ENCODE data around the gene CBY2. TPM values are rescaled to one million over a fixed set of nuclear protein-coding genes. Genes with fewer than 3 reads are reported as not detected.

Gene CBY2
- total and polyA plus RNA-seq, 3 donors from 2014 or later, result 34.3 to 115 (median 49.1) TPM

DNA sequence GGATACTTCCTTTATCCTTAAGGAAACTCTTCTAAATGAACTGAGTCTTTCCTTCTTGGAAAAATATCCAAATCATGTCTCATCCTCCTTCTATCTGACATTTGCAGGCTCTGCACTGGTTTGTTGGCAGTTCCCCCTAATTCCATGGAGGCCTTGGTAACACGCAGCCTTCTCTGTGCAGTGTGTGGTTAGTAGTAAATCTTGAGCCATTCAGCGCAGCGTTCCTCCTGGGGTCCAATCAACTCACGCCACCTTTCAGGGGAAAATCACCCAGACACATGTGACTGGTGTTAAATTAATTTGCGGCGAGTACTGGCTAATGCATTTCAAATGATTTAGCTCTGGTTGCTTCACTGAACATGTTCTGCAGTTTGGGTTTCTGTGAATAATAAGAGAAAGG, 21.0 kb upstream of the CBY2 start:
- intact Hi-C loops (cut with DNase I; ENCODE audit: low total_unique reads), result no loop called here
- no peak overlapping the region for H3K27ac ChIP-seq
- 60 to 62% methylated on average over 6 of the region's 6 CpGs for WGBS, 2 donors
- no peaks in the 10 kb centered on the region for H3K27me3 ChIP-seq
- no peak for DNase-seq
- H3K4me1 ChIP-seq, result no peaks in the 10 kb centered on the region
- no peak overlapping the region for H3K4me3 ChIP-seq
- H3K9me3 ChIP-seq, result no peaks in the 10 kb centered on the region
- H3K36me3 ChIP-seq (ENCODE audit: low read depth, missing control alignments), result no peaks in the 10 kb centered on the region
- TF ChIP-seq POLR2A (IDR thresholded peaks at IDR 0.05), result no peak
- TF ChIP-seq, protein P1, sequence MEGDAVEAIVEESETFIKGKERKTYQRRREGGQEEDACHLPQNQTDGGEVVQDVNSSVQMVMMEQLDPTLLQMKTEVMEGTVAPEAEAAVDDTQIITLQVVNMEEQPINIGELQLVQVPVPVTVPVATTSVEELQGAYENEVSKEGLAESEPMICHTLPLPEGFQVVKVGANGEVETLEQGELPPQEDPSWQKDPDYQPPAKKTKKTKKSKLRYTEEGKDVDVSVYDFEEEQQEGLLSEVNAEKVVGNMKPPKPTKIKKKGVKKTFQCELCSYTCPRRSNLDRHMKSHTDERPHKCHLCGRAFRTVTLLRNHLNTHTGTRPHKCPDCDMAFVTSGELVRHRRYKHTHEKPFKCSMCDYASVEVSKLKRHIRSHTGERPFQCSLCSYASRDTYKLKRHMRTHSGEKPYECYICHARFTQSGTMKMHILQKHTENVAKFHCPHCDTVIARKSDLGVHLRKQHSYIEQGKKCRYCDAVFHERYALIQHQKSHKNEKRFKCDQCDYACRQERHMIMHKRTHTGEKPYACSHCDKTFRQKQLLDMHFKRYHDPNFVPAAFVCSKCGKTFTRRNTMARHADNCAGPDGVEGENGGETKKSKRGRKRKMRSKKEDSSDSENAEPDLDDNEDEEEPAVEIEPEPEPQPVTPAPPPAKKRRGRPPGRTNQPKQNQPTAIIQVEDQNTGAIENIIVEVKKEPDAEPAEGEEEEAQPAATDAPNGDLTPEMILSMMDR (IDR thresholded peaks at IDR 0.05), result no peak

DNA sequence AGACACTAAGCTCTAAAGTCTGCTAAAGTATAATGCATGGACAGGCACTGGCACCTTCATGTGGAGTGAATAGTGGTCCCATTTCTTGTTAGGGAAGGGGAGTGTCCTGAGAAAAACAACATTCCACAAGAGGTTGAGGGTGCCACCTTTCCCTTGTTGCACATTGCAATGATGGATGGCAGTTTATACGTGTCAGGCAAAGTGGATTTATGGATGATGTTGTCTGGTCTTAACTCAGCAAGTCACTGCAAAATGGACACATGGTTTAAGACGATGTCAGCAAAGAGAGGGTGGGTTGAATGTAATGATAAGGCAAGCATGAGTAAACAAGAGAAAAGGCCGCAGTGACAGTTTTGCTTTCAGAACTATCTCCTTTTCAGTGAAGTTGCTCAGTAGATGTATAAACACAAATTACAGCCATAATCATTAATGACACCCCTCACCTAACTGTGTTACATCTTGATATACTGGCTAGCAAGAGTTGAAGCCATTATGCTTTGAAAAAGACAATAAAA, 19.6 kb upstream of the CBY2 start:
- Histone ChIP-seq H3K36me3 (ENCODE audit: low read depth, missing control alignments) (no peaks in the 10 kb centered on the region), H3K9me3 (no peaks in the 10 kb centered on the region), H3K27me3 (no peaks in the 10 kb centered on the region), H3K27ac (no peak overlapping the region), H3K4me1 (no peaks in the 10 kb centered on the region), H3K4me3 (no peak overlapping the region)
- DNase-seq, result no peak
- TF ChIP-seq, protein P1 (IDR thresholded peaks at IDR 0.05), result no peak
- no peak for TF ChIP-seq POLR2A (IDR thresholded peaks at IDR 0.05)
- 65 to 71% methylated on average over 3 of the region's 3 CpGs for WGBS, 2 donors
- intact Hi-C loops (cut with DNase I; ENCODE audit: low total_unique reads), result no loop called here

DNA sequence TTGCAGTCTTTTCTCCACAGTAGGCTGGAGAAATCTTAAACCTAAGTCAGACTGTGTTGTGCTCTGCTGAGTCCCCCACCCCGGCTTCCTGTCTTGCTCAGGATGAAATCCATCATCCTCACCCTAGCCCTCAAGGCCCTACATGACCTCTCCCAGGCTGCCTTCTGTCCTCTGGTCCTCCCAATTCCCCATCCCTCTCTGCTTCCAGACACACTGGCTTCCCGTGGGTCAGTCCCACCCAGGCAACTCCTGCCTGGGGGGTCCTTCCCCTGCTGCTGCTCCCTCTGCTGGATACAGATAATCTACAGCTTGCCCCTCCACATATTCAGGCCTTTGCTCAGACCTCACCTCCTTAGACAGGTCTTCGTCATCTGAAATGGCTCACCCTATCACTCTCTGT, 18.4 kb upstream of the CBY2 start:
- 49 to 71% methylated on average over 3 of the region's 3 CpGs for WGBS, 2 donors
- DNase-seq, result no peak
- TF ChIP-seq POLR2A (IDR thresholded peaks at IDR 0.05), result no peak
- TF ChIP-seq, protein P1 (IDR thresholded peaks at IDR 0.05), result no peak
- no peaks in the 10 kb centered on the region for H3K9me3 ChIP-seq
- H3K36me3 ChIP-seq (ENCODE audit: low read depth, missing control alignments), result no peaks in the 10 kb centered on the region
- no peaks in the 10 kb centered on the region for H3K4me1 ChIP-seq
- no peak overlapping the region for H3K4me3 ChIP-seq
- H3K27me3 ChIP-seq, result no peaks in the 10 kb centered on the region
- no peak overlapping the region for H3K27ac ChIP-seq
- intact Hi-C loops (cut with DNase I; ENCODE audit: low total_unique reads), result no loop called here

DNA sequence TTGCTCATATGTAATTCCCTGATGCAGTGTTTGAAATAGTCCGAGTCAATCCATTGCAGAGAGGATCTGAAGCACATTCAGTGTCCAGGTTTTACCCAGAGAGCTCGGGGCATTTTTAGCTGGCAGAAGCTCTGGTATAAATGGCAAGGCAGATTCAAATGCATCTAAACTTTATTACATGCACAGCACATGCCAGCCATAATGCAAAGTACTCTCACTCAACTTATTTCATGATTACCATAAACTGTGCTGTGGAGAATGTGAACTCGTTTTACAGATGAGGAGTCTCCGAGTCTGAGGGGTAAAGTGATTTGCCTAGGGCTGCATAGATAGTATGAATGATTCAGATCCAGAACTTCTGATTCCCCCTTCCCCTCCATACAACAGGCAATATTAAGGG, 13.5 kb upstream of the CBY2 start:
- Histone ChIP-seq H3K4me3 (no peak overlapping the region), H3K36me3 (ENCODE audit: low read depth, missing control alignments) (no peaks in the 10 kb centered on the region), H3K9me3 (no peaks in the 10 kb centered on the region), H3K4me1 (no peaks in the 10 kb centered on the region), H3K27ac (no peak overlapping the region), H3K27me3 (no peaks in the 10 kb centered on the region)
- intact Hi-C loops (cut with DNase I; ENCODE audit: low total_unique reads), result no loop called here
- no peak for DNase-seq
- 70 to 90% methylated on average over 4 of the region's 4 CpGs for WGBS, 2 donors
- TF ChIP-seq, protein P1 (IDR thresholded peaks at IDR 0.05), result no peak
- no peak for TF ChIP-seq POLR2A (IDR thresholded peaks at IDR 0.05)

DNA sequence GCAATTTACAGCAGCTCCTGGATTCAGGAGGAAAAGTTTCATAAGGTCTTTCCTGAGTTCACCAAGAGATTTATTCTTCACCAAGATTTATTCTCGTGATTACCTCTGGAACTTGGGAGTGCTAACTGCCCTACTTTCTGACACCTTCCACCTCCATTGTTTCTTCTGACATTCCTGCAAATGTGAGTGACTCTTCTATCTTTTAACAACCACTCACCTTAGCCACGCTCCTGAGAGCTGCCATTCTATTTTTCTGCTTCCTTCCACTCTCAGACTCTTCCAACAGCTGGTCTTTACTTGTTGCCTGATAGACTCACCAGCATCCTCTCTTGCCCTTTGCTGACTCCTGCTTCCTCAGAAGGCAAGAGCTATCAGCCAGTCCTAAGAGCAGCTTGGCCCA, 11.5 kb upstream of the CBY2 start:
- DNase-seq, result no peak
- H3K4me1 ChIP-seq, result peaks cover 3% of the 10 kb centered on the region
- H3K36me3 ChIP-seq (ENCODE audit: low read depth, missing control alignments), result no peaks in the 10 kb centered on the region
- H3K27ac ChIP-seq, result no peak overlapping the region
- no peak overlapping the region for H3K4me3 ChIP-seq
- WGBS, 2 donors, result 49 to 50% methylated on average over 2 of the region's 2 CpGs
- no peaks in the 10 kb centered on the region for H3K9me3 ChIP-seq
- H3K27me3 ChIP-seq, result no peaks in the 10 kb centered on the region
- no peak for TF ChIP-seq POLR2A (IDR thresholded peaks at IDR 0.05)
- TF ChIP-seq, protein P1 (IDR thresholded peaks at IDR 0.05), result no peak
- intact Hi-C loops (cut with DNase I; ENCODE audit: low total_unique reads), result no loop called here
